Measurements from ENCODE around the gene GGA1.

GGA1 gene

GRCh38 chr22:37608477-37609239 is at the start of gene GGA1:
Gene GGA1, plus strand, starts transcription at chr22:37608834. Its CDS starts 27 bp downstream, at chr22:37608861.
- peak; percentile 98 for DNase-seq

GRCh38 chr22:37559521-37559900 is 49.1 kb upstream of the GGA1 start:
- DNase-seq, result no peak

- DNase-seq, result peak; percentile 71
Observed at GRCh38 chr22:37559901-37560607, 48.6 kb upstream of the GGA1 start, which contains the start of gene CDC42EP1. Gene CDC42EP1, plus strand, starts transcription at chr22:37560480. Its CDS starts 5,870 bp downstream, at chr22:37566350.

- DNase-seq, result peak; percentile 79
Observed at GRCh38 chr22:37560608-37561211, 47.9 kb upstream of the GGA1 start.

- DNase-seq, result peak; percentile 89
Observed at GRCh38 chr22:37561212-37562048, 47.2 kb upstream of the GGA1 start.

GRCh38 chr22:37562049-37562875 is 46.4 kb upstream of the GGA1 start:
- DNase-seq, result no peak

GRCh38 chr22:37563153-37564081 is 45.2 kb upstream of the GGA1 start:
- peak; percentile 95 for DNase-seq

GRCh38 chr22:37564111-37564711 is 44.4 kb upstream of the GGA1 start:
- DNase-seq, result no peak

- no peak for DNase-seq
Observed at GRCh38 chr22:37565830-37566229, 42.8 kb upstream of the GGA1 start.

GRCh38 chr22:37566329-37566837 is 42.3 kb upstream of the GGA1 start:
- no peak for DNase-seq

- DNase-seq, result peak; percentile 58
Observed at GRCh38 chr22:37566903-37567798, 41.5 kb upstream of the GGA1 start.

- DNase-seq, result no peak
Observed at GRCh38 chr22:37568012-37568411, 40.6 kb upstream of the GGA1 start.

- DNase-seq, result no peak
Observed at GRCh38 chr22:37568448-37569008, 40.1 kb upstream of the GGA1 start.

- no peak for DNase-seq
Observed at GRCh38 chr22:37569009-37569920, 39.4 kb upstream of the GGA1 start.

- DNase-seq, result no peak
Observed at GRCh38 chr22:37569921-37570660, 38.5 kb upstream of the GGA1 start.

- no peak for DNase-seq
Observed at GRCh38 chr22:37570661-37570976, 38.0 kb upstream of the GGA1 start.
